GM19238 (cell line): ENCODE results near the gene CD200.
"Not testable (repeated sequence)": the region's sequence is repeated elsewhere in the genome, so short reads cannot be mapped to it uniquely, and the experiment has no call there.

Experiments used
- DNase-seq: peaks from one replicate; pipeline ENCODE4 v3.0.0; 2011; ENCODE audit warnings: low spot score; ENCODE audit not compliant: insufficient read length

Gene CD200

DNA sequence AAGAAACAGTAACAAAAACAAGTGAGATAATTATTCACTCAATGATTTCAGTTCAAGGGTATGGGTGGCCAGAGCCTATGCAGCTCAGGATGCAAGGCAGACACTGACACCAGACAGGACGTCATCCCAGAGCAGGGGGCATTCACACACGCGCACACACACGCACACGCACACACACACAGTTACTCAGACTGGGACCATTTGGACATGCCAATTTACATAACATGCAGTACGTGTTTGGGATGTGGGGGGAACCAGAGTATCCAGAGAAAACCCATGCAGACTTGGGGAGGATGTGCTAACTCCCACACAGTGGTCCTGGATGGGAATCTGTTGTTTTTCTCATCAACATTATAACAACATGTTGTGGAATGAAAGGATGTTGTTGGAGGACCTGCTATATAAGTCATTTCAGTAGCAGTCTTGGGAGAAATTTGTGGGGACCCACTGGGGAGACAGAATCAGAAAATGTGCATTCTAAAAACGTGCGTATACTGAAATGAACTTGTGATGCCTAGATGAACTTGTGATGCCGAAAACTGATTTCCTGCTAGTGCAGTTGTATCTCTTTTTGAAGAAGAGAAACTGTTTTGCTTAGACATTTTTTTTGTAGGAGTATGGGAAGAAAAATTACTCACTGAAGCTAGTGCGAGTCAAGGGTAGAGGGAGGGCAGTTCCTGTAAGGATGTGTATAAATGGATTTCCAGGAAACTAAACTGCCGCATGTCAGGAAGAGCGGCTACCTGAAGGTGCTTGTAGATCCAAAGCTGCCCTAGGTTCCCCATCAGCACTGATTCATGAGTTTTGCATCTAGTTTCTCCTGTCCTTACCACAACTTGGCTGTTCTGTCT lies 25.2 kb downstream of the CD200 start:
- no peak for DNase-seq

DNA sequence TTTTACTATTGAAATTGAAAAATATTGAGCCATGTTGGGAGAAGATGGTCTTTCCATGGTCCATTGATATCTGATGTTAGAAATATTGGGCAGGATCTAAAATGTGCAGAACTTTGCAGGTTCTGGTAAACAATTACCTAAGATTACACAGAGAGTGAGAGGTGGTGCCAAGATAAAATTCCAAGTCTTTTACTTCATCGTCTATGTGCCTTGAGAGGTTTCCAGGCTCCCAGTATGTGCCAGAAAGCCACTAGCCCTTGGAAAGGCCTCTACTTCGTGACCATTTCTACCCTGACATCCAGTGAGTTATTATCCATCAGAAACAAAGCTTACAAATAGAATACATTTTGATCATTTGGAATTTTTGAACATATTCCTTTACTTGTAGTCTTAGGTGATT lies 27.6 kb downstream of the CD200 start:
- DNase-seq, result no peak

DNA sequence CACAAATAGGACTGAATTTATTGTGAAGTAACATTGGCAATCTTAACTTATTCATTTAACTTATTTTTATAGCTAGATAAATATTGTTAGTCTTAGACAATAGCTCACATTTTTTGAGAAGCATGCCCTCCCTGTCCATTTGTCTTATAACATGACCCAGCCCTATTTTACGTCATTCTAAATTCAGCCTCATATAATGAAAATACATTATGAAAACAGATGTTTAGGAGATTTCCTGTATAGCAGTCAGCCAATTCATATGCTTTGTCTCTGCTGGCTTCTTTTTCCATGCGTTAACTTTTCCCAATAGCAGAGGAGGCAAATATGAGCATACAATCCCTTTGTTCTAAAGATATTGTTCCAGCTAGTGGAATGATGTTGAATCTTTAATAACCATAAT lies 29.3 kb downstream of the CD200 start:
- DNase-seq, result no peak

DNA sequence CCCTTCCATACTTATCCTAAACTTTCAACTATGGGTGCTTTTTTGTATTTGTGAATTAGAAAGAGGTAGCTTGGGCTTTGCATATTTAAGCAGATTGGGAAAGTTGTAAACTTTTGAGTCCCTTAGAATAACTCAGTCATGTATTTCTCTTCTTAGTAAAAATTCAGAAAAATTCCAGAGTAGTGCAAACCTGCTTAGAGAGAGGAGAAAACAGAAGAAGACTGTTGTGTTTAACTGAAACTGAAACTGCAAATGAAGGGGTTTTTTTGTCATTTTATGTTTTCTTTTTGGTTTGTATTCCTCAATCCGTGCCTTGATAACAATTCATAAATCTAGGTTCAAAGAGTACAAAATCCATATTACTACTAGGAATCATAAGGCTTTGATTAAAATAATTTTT lies 31.3 kb downstream of the CD200 start:
- DNase-seq, result no peak

DNA sequence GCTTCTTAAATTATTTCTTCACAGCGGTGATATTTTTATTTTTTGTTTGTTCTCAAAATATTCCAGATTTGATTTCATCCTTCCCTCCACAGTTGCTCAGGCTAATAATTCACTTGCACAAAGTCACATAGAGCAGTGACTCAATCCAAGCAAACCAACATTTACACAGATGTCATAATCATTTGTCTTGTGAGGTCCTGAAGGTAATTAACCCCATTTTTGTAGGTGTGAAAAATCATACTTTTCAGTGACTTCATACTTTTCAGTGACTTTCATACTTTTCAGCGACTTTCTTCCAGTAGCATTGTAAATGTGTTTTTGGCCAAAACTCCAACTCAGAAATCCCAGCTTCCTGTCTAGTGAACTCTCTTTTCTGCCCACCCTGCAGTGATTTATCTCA lies 32.1 kb downstream of the CD200 start:
- DNase-seq, result no peak

DNA sequence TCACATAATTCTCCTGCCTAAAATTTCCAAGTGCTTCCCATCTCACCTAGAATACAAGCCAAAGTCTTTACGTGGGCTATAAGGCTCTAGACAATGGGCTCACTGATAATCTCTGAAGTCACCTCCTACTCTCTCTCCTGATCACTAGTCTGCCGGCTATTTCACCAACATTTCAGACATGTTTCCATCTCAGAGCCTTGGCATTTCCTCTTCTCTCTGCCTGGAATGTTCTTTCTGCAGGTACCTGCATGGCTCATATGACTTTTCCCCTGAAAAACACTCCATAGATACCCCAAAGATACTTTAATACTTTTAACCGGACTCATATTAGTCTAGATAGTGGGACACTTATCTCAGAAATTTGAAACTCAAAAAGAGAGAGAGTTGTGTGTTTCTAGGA lies 32.7 kb downstream of the CD200 start:
- no peak for DNase-seq

DNA sequence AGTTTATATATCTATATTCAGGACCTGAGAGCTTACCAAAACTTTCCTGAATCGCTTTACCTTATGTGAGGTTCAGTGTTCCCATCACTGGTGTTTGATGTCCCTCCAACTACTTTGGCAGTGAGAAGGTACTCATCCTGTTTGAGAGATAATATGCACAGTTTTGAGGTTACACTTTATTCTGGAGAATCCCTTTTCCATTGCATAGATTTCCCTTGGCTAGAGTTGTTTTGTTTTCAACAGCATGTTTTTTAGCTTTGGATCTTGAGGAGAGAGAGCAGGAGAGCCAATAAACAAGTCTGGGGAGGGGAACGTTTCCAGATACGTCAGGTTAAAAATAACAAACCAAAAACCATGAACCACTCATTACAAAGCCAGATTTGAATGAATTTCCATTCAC lies 33.6 kb downstream of the CD200 start:
- no peak for DNase-seq

DNA sequence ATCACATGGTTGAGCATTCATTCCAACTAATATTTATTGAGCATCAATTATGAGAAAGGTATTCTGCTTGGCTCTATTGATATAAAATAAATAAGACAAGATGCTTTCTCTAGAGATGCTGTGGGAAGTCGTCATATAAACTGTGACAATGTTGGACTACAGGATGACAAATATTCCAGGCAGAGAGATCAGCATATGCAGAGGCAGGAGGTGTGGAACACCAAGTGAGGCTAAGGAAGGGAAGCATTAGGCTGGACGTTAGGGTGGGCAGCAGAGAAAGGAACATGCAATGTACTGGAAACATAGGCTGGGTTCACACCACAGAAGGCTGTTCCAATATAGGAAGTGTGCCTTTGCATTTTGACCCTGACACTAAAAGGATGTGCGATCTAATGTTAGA lies 38.6 kb downstream of the CD200 start:
- DNase-seq, result no peak

DNA sequence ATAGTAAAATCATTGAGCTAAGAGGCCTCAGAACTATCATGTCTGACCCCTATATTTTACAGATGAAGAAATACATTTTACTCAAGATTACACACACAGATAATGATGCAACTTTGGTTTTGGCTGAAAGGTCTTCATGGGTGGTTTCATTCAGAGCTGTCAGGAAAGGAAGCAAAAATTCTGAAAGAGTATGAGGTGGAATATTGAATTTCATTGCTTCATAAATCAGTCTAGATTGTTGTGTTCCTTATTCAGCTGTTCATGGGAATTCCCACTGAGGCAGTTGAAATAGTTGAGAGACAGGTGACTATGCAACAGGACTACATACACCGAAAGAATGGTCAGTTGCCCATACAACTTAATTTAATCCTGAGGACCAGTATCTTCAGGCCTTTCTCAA lies 39.4 kb downstream of the CD200 start:
- no peak for DNase-seq

DNA sequence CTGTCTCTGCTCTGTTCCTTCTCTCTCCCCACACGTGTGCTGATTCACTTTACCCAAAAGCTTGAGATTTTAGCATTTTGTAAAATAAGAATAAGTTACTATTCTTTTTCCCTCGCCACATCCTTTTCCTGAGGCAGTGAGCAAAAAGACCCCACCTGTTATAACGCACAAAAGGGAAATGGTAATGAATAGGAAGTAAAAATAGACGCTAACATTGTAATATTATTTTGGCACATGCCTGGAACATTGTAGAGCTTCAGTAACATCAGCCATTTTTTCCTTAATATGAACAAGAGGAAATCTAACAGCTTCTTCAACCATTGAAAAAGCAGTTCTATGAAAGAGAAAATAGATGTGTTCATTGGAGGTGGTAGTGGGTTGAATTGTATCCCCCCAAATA lies 40.5 kb downstream of the CD200 start:
- no peak for DNase-seq

DNA sequence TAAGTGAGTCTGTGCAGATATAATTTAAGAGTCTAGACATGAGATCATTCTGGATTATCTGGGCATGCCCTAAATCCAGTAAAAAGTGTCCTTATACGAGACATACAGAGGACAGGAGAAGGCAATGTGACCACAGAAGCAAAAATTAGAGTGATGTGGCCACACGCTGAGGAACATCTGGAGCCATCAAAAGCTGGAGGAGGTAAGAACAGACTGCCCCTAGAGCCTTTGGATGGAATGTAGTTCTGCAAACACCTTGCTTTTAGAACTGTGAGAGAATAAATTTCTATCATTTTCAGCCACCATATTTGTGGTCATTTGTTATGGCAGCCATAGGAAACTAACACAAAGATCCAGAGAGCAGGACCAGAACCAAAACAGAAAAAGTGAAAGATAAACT lies 41.0 kb downstream of the CD200 start:
- DNase-seq, result no peak

DNA sequence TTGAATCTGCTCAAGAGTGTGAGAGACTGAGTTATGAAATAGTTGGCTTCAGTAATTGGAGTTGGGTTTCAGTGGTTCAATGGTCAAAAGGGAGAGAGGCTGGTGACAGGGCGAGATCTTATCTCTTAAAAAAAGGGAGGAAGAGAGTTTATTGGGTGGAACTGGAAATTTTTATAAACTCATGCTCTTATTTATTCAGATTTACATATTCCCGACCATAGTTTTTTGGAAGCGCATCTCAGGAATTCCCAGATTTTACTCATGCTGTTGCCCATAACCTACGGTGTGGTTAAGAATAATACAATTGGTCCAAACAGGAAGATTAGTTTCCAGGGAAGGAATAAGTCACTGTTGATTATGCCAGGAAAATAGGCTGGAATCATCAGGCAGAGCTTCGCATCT lies 41.4 kb downstream of the CD200 start:
- no peak for DNase-seq

DNA sequence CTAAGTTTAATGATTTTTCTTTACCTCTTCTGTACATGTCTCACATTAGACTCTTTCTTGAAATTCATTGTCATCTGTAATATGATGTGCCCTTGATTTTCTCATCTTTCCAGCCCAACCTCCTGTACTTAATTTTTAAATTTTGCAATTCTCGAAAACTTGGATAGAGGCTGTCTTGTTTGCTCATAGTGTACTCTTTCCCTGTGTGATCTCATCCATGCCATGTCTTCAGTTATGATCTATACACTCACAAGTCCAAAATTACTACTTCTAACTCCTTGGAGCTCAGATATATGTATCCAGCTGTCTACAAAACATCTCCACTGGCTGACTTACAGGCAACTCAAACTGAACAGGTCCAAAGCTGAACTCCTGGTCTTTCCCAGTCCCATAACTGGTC lies 42.2 kb downstream of the CD200 start:
- DNase-seq, result no peak

DNA sequence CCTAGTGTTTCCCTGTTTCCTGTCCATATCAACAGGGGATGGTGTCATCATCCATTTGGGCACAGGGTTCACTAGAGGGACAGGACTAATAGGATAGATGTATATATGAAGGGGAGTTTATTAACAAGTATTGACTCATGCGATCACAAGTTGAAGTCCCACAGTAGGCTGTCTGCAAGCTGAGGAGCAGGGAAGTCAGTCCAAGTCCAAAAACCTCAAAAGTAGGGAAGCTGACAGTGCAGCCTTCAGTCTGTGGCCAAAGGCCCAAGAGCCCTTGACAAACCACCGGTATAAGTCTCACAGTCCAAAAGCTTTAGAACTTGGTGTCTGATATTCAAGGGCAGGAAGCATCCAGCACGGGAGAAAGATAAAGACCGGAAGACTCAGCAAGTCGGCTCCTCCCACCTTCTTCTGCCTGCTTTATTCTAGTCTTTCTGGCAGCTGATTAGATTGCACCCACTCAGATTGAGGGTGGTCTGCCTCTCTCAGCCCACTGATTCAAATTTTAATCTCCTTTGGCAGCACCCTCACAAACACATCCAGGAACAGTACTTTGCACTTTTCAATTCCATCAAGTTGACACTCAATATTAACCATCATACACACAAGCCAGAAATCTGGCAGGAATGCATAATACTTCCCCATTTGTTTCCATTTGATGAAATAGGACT lies 43.4 kb downstream of the CD200 start:
- no peak for DNase-seq

DNA sequence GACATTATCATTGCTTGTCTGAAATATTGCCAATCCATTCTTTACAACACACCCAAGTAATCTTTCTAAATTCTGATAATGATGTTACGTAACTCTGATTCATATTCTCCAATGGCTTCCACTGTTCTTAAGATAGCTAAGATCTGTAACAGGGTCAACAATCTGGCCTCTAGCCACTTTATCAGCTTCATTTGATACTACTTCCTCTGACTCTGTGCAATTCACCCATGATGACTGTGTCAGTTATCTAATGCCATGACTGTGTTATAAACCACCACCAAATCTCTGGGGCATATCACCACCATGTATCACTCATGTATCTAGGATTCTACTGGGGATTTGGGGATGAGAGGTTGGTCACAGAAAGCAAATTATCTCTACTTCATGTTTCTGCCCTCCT lies 44.0 kb downstream of the CD200 start:
- no peak for DNase-seq

DNA sequence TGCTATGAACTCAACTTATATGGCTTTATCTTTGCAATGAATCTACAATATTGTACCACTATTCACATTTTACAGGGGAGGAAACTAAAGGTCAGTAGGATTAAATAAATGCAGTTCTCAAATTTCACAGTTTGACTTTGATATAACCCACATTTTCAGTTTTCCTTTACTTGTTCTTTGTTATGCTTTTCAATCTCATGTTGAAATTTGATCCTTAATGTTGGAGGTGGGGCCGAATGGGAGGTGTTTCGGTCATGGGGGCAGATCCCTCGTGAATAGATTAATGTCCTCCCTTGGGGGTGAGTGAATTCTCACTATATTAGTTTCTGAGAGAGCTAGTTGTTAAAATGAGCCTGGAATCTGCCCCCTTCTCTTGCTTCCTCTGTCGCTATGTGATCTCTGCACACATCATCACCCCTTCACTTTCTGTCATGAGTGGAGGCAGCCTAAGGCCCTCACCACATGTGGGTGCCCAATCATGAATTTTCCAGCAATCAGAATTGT lies 44.7 kb downstream of the CD200 start:
- DNase-seq, result no peak

DNA sequence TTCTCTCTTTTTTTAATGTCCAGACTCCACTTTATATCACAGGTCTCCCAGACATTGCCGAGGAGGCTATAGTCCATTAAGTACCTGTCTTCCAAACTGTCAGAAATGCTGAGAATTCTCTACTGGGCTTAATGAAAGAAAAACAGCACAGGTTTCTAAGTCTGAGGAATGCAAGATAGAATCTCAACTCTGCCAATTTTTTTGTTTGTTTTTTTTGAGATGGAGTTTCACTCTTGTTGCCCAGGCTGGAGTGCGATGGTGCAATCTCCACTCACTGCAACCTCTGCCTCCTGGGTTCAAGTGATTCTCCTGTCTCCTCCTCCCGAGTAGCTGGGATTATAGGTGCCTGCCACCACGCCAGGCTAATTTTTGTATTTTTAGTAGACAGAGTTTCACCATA lies 45.4 kb downstream of the CD200 start:
- DNase-seq, result not testable (repeated sequence)

DNA sequence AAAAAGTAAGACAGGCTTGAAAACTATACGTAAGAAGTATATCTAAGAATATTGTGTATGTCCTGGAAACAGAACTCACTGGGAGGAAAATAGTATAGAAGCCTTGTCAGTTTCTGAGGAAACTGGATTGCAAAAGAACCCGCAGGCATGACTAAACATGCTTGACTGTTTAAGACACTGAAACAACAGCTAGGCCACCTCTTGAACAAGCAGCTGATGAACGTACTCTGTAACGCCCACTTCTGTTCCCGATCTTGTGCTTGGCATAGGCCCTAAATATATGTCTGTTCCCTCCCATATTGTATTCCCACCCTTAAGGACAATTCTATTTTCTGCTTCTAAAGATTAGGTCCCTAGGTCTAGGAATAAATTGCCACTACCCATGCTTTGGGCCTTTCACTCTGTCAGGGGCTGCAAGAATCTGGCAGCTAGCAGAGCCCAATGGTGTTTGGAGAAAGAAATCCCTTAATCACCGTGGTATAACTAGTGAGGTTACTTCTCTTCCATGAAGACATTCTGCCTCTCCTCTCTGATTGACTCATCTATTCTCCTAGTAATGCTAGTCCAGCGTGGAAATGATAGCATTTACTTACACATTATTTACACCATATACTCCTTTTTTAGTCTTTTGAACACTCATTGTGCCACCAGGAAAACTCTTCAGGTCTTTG lies 46.2 kb downstream of the CD200 start:
- no peak for DNase-seq

DNA sequence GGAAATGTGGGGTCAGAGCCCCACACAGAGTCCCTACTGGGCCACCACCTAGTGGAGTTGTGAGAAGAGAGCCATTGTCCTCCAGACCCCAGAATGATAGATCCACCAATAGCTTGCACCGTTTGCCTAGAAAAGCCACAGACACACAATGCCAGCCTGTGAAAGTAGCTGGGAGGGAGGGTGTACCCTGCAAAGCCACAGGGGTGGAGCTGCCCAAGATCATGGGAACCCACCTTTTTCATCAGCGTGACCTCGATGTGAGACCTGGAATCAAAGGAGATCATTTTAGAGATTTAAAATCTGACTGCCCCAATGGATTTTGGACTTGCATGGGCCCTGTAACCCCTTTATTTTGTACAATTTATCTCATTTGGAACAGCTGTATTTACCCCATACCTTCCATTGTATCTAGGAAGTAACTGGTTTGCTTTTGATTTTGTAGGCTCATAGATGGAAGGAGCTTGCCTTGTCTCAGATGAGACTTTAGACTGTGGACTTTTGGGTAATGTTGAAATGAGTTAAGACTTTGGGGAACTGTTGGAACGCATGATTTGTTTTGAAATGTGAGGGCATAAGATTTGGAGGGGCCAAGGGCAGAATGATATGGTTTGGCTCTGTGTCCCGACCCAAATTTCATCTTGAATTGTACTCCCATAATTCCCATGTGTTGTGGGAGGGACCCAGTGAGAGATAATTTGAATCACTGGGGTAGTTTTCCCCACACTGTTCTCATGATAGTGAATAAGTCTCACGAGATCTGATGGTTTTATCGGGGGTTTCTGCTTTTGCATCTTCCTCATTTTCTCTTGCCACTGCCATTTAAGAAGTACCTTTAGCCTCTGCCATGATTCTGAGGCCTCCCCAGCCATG lies 49.0 kb downstream of the CD200 start:
- DNase-seq, result no peak

DNA sequence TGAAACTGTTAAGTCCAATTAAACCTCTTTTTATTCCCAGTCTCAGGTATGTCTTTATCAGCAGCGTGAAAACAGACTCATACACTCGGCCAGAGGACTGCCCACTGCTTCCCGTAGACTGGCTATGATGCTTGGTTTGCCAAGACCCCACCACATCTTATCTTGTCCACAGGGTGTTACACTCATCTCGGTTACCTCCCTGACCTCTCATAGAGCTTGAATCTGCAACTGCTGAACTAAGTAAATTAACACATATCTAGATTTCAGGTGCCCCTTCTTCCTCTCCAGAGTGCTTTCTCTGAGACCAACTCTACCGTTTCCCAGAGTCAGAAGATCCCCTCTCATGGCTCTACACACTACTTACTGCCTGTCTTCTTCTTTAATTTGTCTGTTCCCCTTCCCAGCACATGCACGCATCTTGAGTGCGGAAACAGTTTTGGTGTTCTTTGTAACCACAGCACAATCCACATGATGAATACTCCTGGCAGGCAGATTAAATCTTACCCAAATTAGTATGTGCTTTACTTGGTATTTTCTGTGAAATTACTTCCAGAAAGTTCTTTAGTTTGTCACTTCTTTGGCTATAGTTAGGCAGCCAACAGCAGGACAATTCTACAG lies 49.7 kb downstream of the CD200 start:
- DNase-seq, result no peak

DNA sequence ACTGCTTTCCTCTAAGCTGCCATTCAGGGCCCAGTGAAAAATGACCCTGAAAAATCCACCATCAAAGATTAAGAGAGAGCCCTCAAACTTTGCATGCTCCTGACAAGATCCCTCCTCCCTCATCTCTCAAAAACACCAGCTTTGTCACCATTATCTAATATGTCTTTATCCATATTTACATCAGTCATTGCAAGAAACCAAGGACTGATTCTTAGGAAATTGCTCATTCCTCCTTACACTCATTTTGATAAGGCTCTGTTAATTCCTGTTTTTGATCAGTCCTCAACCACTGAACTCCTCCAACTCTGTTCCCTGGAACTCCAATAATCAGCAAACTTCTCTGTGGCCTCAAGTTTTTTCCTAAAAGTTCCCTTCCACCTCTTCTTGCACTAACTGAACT lies 51.8 kb downstream of the CD200 start:
- DNase-seq, result no peak
